K562 (cell line): Measurements from ENCODE around the gene TNIP1. TPM values are rescaled to one million over a fixed set of nuclear protein-coding genes. Genes with fewer than 3 reads are reported as not detected.
A peak's percentile ranks its signal among the peaks of the same experiment; 100 is the strongest.

Source experiments
- CEBPZ ChIP-seq: fragments of 150-350 bp; IDR thresholded peaks from 2 replicates; pipeline ENCODE4 v1.6.1; 2014; ENCODE audit warnings: low read depth, mild to moderate bottlenecking, low read length, borderline replicate concordance
- CREB5 ChIP-seq: fragments of 250-450 bp; sonication (Bioruptor Pico); IDR thresholded peaks from 2 replicates; pipeline ENCODE4 v1.5.0; 2020; ENCODE audit warnings: mild to moderate bottlenecking
- E2F1 ChIP-seq: sonication (generic); formaldehyde crosslinking; IDR thresholded peaks from 2 replicates; pipeline ENCODE4 v1.8.1; 2023; ENCODE audit warnings: mild to moderate bottlenecking, missing genetic modification reagents, moderate library complexity
- ETS2 ChIP-seq: IDR thresholded peaks from 2 replicates; pipeline ENCODE4 v1.6.1; 2016; ENCODE audit warnings: borderline replicate concordance, missing genetic modification characterization, mild to moderate bottlenecking, moderate library complexity, missing compliant biosample characterization; ENCODE audit not compliant: poor library complexity, severe bottlenecking
- IRF2 ChIP-seq: sonication (generic); formaldehyde crosslinking; IDR thresholded peaks from 2 replicates; pipeline ENCODE4 v1.8.1; 2022; ENCODE audit warnings: mild to moderate bottlenecking, missing genetic modification reagents
- KLF13 ChIP-seq: fragments of 450-650 bp; IDR thresholded peaks from 2 replicates; pipeline ENCODE4 v1.6.1; 2016; ENCODE audit warnings: missing genetic modification characterization, low read depth, mild to moderate bottlenecking, missing compliant biosample characterization, moderate library complexity, borderline replicate concordance
- NFIX ChIP-seq: fragments of 250-450 bp; sonication (Bioruptor Pico); IDR thresholded peaks from 2 replicates; pipeline ENCODE4 v1.4.0; 2020; ENCODE audit warnings: low read depth, mild to moderate bottlenecking, moderate library complexity
- NFRKB ChIP-seq: fragments of 450-650 bp; IDR thresholded peaks from 2 replicates; pipeline ENCODE4 v1.6.1; 2016; ENCODE audit warnings: low read depth
- NR3C1 ChIP-seq: sonication (generic); formaldehyde crosslinking; IDR thresholded peaks from 2 replicates; pipeline ENCODE4 v1.8.1; 2022; ENCODE audit warnings: missing genetic modification reagents
- POLR2B ChIP-seq: fragments of 450-650 bp; IDR thresholded peaks from 2 replicates; pipeline ENCODE4 v1.6.1; 2018; ENCODE audit warnings: low read depth; ENCODE audit not compliant: partially characterized antibody
- PTRF ChIP-seq: fragments of 450-650 bp; IDR thresholded peaks from 2 replicates; pipeline ENCODE4 v1.6.1; 2016; ENCODE audit warnings: mild to moderate bottlenecking, missing genetic modification characterization, missing compliant biosample characterization
- SFPQ ChIP-seq: fragments of 200-400 bp; formaldehyde crosslinking; IDR thresholded peaks from 2 replicates; pipeline ENCODE4 v1.6.1; 2017; ENCODE audit warnings: mild to moderate bottlenecking, low read depth, low read length, moderate library complexity
- SMARCA4 ChIP-seq: fragments of 450-650 bp; IDR thresholded peaks from 2 replicates; pipeline ENCODE4 v1.6.1; 2016
- SNAPC5 ChIP-seq: fragments of 250-450 bp; sonication (Bioruptor Pico); IDR thresholded peaks from 2 replicates; pipeline ENCODE4 v1.8.0; 2021; ENCODE audit warnings: moderate library complexity, mild to moderate bottlenecking, inconsistent platforms
- TCF7 ChIP-seq: sonication (generic); IDR thresholded peaks from 2 replicates; pipeline ENCODE4 v1.6.1; 2016; ENCODE audit warnings: antibody characterized with exemption, borderline replicate concordance
- TGIF2 ChIP-seq: sonication (generic); formaldehyde crosslinking; IDR thresholded peaks from 2 replicates; pipeline ENCODE4 v1.8.1; 2022; ENCODE audit warnings: mild to moderate bottlenecking, missing genetic modification reagents, moderate library complexity
- ZBTB7A ChIP-seq: IDR thresholded peaks from 2 replicates; pipeline ENCODE4 v1.6.1; 2011; ENCODE audit warnings: low read depth, mild to moderate bottlenecking, low read length, moderate library complexity, borderline replicate concordance; ENCODE audit not compliant: control insufficient read depth
- ZNF277 ChIP-seq: fragments of 250-450 bp; sonication (Bioruptor Pico); IDR thresholded peaks from 2 replicates; pipeline ENCODE4 v1.8.0; 2022; ENCODE audit warnings: inconsistent platforms, mild to moderate bottlenecking, moderate library complexity, borderline replicate concordance
- ZNF830 ChIP-seq: fragments of 250-450 bp; sonication (Bioruptor Pico); IDR thresholded peaks from 2 replicates; pipeline ENCODE4 v1.5.0; 2021; ENCODE audit warnings: mild to moderate bottlenecking
- polyA plus RNA-seq, 8 experiments: library from polyadenylated mRNA; depleted of rRNA in 4 of 8; stranded (reverse) in 5 of 8; unstranded in 3 of 8; fragments of >200 nt; fragmentation: Nextera tagmentation in 2 of 8; fragmentation: Illumina TruSeq in 1 of 8; extraction: Ambion mirVana in 2 of 8; extraction: Trizol in 1 of 8; gene quantifications; 2 replicates each; pipeline versions ENCODE4 v1.2.1 to v1.2.3, GENCODE V29; 2011 to 2014; ENCODE audit warnings: inconsistent platforms in 1 of 8, missing spikeins in 1 of 8
- total RNA-seq, 7 experiments: library from RNA; depleted of rRNA in 6 of 7; stranded (reverse); fragments of >200 nt in 6 of 7; fragmentation: Illumina TruSeq in 2 of 7; extraction: Trizol in 2 of 7; gene quantifications; 2 replicates each; pipeline versions ENCODE4 v1.2.1 to v1.2.3, GENCODE V29; 2011 to 2021; ENCODE audit warnings: low replicate concordance in 1 of 7

Gene TNIP1
- total and polyA plus RNA-seq, 9 of the 15 experiments (the other 6 are each of a cell fraction or from before 2014, with no cell fraction given), result 0.46 to 41.0 (median 24.6) TPM

- TF ChIP-seq CEBPZ, result no peak
- TF ChIP-seq ZNF830 (CRISPR knock-in tag), result no peak
- no peak for TF ChIP-seq PTRF (tag)
- TF ChIP-seq CREB5 (CRISPR knock-in tag), result no peak
- TF ChIP-seq KLF13, result 0 out of 2 replicates have a peak, but pooled peaks have one; percentile 25
- no peak for TF ChIP-seq IRF2 (CRISPR knock-in tag)
- no peak for TF ChIP-seq TCF7
- no peak for TF ChIP-seq NFIX (CRISPR knock-in tag)
- TF ChIP-seq SFPQ, result no peak
- peak; percentile 58 for TF ChIP-seq SMARCA4
- TF ChIP-seq NR3C1 (CRISPR knock-in tag), result no peak
- TF ChIP-seq SNAPC5 (CRISPR knock-in tag), result no peak
- TF ChIP-seq ZNF277 (CRISPR knock-in tag), result no peak
- TF ChIP-seq ETS2 (tag), result no peak
- no peak for TF ChIP-seq TGIF2 (CRISPR knock-in tag)
- TF ChIP-seq ZBTB7A, result no peak
- TF ChIP-seq POLR2B, result no peak
- no peak for TF ChIP-seq E2F1
- TF ChIP-seq NFRKB, result no peak
Measured at GRCh38 chr5:151126199-151126645, 45.4 kb upstream of the TNIP1 start (continued).
